RWPE2 (cell line): Measurements from ENCODE around the gene ZFR2.

Experiments
- ATAC-seq: fragments of 200-7000 bp; cut with Tn5 transposase; 3 replicates; pipeline ENCODE4 v1.9.1; 2021; ENCODE audit warnings: low read depth
- DNase-seq: peaks from one replicate; pipeline ENCODE4 v3.0.0-alpha.2; 2020; ENCODE audit warnings: low spot score
- H3K27ac ChIP-seq: fragments of 450-650 bp; 2 replicates; pipeline ENCODE4 v1.5.1; 2017; ENCODE audit warnings: mild to moderate bottlenecking; ENCODE audit not compliant: poor library complexity, severe bottlenecking
- H3K27me3 ChIP-seq: fragments of 250-450 bp; sonication (Bioruptor Pico); 2 replicates; pipeline ENCODE4 v1.5.1; 2021; ENCODE audit warnings: mild to moderate bottlenecking, moderate library complexity; ENCODE audit not compliant: insufficient read depth, poor library complexity, severe bottlenecking
- H3K36me3 ChIP-seq: fragments of 250-450 bp; sonication (Bioruptor Pico); 2 replicates; pipeline ENCODE4 v1.5.1; 2020; ENCODE audit warnings: low read depth, mild to moderate bottlenecking, moderate library complexity
- H3K4me1 ChIP-seq: fragments of 250-450 bp; sonication (Bioruptor Pico); 2 replicates; pipeline ENCODE4 v1.5.1; 2021; ENCODE audit warnings: mild to moderate bottlenecking, moderate library complexity; ENCODE audit not compliant: insufficient read depth, poor library complexity, severe bottlenecking
- H3K4me3 ChIP-seq: fragments of 250-450 bp; sonication (Bioruptor Pico); 2 replicates; pipeline ENCODE4 v1.5.1; 2021; ENCODE audit warnings: mild to moderate bottlenecking, moderate library complexity; ENCODE audit not compliant: severe bottlenecking
- H3K9me3 ChIP-seq: fragments of 250-450 bp; sonication (Bioruptor Pico); 2 replicates; pipeline ENCODE4 v1.5.1; 2021; ENCODE audit warnings: mild to moderate bottlenecking, moderate library complexity; ENCODE audit not compliant: severe bottlenecking
- TF ChIP-seq, protein P1 (sequence below): fragments of 450-650 bp; IDR thresholded peaks from one replicate; pipeline ENCODE4 v1.5.1; 2017; ENCODE audit warnings: mild to moderate bottlenecking, moderate library complexity; ENCODE audit not compliant: poor library complexity, severe bottlenecking

Gene ZFR2

DNA sequence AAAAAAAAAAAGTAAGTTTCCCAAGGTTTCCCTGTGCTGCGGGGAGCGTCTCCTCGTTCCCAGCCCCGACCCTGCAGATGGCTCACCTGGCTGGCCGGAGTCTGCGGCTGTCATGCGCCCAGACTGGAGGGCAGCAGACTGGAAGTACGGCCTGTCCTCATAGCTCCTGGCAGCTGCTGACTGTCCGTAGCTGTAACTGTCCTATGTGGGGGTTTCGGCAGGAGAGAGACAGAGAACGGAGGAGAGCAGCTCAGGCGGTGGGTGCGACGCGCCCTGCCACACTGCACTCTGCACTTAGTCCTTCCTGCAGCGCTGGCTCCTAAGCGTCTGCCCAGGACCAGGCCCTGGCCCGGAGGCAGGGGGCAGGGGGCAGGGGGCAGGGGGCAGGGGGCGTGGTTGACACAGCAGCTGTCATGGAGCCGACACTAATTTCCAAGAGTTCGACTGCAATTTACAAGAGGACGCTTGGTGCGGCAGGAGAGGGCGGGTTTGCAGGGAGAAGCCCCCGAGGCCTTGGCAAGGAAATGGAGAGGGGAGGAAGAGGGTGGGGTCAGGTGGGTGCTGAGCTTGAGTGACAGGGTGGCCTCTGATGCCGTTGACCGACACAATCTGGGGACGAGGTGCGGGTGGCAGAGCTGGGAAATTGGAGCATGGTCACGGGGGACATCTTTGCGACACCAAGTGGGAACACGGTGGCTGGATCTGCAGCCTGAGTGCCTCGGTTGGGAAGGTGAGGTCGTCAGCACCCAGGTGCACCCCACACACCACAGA, 35.1 kb downstream of the ZFR2 start:
- Histone ChIP-seq H3K9me3 (no peaks in the 10 kb centered on the region), H3K36me3 (no peaks in the 10 kb centered on the region), H3K27me3 (no peaks in the 10 kb centered on the region), H3K4me1 (peaks cover under 1% of the 10 kb centered on the region), H3K4me3 (no peak overlapping the region), H3K27ac (no peak overlapping the region)
- ATAC-seq (no peak), DNase-seq (no peak)
- TF ChIP-seq, protein P1, sequence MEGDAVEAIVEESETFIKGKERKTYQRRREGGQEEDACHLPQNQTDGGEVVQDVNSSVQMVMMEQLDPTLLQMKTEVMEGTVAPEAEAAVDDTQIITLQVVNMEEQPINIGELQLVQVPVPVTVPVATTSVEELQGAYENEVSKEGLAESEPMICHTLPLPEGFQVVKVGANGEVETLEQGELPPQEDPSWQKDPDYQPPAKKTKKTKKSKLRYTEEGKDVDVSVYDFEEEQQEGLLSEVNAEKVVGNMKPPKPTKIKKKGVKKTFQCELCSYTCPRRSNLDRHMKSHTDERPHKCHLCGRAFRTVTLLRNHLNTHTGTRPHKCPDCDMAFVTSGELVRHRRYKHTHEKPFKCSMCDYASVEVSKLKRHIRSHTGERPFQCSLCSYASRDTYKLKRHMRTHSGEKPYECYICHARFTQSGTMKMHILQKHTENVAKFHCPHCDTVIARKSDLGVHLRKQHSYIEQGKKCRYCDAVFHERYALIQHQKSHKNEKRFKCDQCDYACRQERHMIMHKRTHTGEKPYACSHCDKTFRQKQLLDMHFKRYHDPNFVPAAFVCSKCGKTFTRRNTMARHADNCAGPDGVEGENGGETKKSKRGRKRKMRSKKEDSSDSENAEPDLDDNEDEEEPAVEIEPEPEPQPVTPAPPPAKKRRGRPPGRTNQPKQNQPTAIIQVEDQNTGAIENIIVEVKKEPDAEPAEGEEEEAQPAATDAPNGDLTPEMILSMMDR = no peak

DNA sequence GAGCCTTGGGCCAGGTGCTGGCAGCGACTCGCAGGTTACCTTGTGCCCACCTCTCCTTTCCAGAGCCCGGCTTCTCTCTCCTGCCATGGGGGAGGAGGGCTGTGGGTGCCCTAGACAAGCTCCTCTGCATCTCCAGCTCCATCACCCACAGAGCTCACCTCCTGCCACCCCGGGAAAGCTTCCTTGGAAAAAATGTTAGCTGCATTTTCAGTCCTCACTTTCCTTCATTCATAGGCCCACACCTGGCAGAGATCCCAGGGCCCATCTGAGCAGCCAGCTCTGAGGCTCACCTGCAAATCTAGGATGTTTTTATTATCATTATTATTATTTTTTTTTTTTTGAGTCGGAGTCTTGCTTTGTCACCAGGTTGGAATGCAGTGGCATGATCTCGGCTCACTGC, 36.8 kb downstream of the ZFR2 start:
- no peak overlapping the region for H3K27ac ChIP-seq
- DNase-seq = no peak
- no peak for ATAC-seq
- no peak overlapping the region for H3K4me3 ChIP-seq
- no peaks in the 10 kb centered on the region for H3K36me3 ChIP-seq
- no peaks in the 10 kb centered on the region for H3K9me3 ChIP-seq
- H3K4me1 ChIP-seq = peaks cover 7% of the 10 kb centered on the region
- TF ChIP-seq, protein P1 = no peak
- H3K27me3 ChIP-seq = no peaks in the 10 kb centered on the region

DNA sequence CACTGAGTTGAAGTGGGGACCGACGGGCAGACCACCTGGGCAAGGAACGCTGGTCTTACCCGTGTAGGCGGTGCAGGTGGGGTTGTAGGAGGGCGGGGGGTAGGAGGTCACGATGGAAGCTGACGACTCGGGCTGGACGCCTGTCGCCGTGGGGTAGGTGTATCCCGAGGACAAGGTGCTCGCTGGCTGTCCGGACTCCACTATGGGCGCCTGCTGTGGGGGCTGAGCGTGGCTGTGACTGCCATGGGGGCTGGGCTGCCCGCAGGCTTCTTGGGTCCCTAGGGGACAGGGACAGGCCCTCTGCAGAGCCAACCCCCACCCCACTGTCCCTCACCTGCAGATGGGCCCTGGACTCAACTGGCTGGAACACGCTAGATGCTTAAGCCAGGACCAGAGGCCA, 37.2 kb downstream of the ZFR2 start:
- no peaks in the 10 kb centered on the region for H3K36me3 ChIP-seq
- no peaks in the 10 kb centered on the region for H3K9me3 ChIP-seq
- H3K27me3 ChIP-seq = no peaks in the 10 kb centered on the region
- no peak for ATAC-seq
- peaks cover 7% of the 10 kb centered on the region for H3K4me1 ChIP-seq
- TF ChIP-seq, protein P1 = no peak
- no peak overlapping the region for H3K27ac ChIP-seq
- H3K4me3 ChIP-seq = no peak overlapping the region
- DNase-seq = no peak

DNA sequence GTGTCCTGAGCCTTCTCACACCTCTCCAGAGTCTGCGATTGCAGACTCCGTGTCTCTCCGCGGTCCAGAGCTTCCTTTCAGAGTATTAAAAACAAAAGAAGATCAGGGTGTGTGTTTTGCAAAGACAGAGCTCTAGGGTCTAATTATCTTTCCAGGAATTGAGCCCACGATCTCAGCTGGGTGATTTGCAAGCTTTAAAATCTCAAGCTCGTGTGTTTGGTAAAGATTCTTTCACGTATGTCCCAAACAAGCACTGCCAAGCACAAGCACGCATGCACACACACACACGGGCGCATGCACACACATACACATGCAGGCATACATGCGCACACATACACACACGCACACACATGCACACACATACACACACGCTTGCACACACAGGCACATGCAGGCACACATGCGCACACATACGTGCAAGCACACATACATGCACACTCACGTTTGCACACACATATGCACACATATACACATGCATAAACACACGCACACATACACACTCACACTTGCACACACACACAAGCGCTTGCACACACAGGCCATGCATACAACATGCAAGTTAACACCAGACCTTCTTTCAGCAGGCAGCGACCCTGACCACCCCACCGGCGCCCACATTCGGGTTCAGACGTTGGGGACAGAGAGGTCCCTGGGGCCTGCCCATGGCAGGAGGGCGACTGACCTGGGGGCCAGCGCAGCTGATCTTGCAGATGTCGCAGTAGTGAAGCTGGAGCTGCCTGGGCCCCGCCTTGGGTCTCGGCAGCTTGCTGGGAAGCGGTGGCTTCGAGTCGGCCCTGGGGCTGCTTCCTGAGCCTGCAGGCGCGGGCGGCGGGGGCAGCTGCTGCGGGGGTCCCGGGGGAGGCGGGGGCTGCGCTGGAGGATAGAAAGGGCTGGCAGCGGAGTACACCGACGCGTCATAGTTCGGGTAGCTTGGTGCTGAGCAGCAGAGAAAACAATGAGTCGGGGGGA, 37.9 kb downstream of the ZFR2 start:
- Histone ChIP-seq H3K9me3 (no peaks in the 10 kb centered on the region), H3K4me1 (peaks cover 7% of the 10 kb centered on the region), H3K27me3 (no peaks in the 10 kb centered on the region), H3K27ac (no peak overlapping the region), H3K36me3 (no peaks in the 10 kb centered on the region), H3K4me3 (no peak overlapping the region)
- TF ChIP-seq, protein P1 = no peak
- DNase-seq (no peak), ATAC-seq (no peak)
